ENCODE results near the gene TAGLN2. TPM values are rescaled to one million over a fixed set of nuclear protein-coding genes. Genes with fewer than 3 reads are reported as not detected.

TAGLN2 gene
- total RNA-seq, 2 experiments from 2014 or later: 532 to 538 TPM

DNA sequence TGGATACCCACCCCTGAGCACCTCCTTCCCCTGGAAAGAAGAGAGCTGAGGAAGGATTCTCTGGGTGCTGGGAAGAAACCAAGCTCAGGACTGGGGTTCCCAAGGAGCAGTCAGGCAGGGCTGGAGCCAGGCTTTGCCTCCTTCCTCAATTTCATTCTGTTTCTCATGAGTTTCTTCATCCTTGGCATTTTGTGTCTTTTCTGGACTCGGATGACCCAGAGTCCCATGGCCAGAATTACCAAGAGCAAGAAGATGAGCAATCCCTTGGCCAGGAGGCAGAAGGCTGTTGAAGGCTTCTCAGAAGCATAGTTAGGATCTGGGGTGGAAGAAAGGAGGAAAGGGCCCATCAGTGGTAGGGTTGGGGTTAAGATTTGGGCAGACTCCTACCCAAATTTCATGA lies 26.2 kb upstream of the TAGLN2 start:
- ChIA-PET POLR2A (no interaction called here), CTCF (interaction anchor here (1.2 kb wide), 1 partner anchor 56 kb away, joined by 4 read pairs; no protein-coding TSS in a partner anchor)

DNA sequence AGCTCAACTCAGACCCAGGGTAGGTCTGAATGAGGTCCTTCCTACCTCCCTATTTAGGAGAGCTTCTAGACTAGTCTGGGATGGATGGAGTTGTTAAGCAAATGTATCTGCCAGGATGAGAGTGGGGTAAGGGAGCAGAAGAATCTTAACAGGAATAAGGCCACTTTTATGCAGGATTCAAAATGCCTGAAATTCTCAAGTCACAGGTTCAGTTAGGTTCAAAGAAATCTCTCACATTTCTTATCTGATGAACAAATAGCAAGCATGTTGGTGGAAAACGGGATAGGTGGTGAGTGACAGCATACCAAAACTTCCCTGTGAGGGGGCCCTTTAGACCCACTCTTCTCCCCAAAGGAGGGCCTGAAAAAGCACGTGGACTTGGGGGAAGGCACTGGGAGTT lies 25.7 kb upstream of the TAGLN2 start:
- ChIA-PET CTCF (no interaction called here), POLR2A (no interaction called here)

DNA sequence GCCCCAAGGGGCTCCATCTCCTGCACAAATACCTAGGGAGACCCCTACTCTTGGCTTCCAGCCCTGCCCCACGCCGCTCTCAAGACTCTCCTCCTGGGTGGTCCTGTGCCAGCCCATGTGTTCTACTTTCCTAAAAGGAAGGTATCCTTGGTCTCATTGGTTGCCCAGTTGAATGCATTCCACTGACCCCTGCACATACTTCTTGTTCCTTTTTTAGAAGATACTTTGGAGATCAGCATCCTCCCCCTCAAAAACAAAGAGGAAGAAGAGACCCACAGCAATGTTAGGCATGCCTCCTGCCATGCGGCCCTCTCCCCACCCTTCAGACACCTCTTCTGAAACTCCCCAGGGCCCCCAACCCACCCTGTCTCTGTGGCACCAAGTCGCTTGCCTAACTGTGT lies 24.7 kb upstream of the TAGLN2 start:
- ChIA-PET POLR2A (no interaction called here), CTCF (interaction anchor here (1.7 kb wide), 1 partner anchor 58 kb away, joined by 5 read pairs; no protein-coding TSS in a partner anchor)

DNA sequence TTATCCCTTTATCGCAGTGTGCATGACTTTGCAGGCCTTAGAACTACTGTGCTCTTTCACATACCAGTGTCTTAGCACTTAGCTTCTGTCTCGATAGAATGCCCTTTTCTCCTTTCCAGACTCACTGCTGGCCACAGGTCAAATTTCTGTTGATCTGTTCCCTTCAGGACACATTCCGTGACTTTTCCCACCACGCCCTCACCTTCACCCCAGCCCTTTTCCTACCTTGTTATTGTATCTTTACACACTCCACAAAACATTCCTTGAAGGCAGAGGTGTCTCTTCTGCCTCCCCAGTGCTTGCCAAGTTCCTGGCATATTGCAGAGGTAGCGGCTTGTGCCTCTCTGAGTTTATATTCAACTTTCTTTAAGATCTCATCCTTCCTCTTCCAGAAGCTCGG lies 23.8 kb upstream of the TAGLN2 start:
- POLR2A ChIA-PET: no interaction called here
- CTCF ChIA-PET: interaction anchor here (1.7 kb wide), 1 partner anchor 58 kb away, joined by 5 read pairs; no protein-coding TSS in a partner anchor

DNA sequence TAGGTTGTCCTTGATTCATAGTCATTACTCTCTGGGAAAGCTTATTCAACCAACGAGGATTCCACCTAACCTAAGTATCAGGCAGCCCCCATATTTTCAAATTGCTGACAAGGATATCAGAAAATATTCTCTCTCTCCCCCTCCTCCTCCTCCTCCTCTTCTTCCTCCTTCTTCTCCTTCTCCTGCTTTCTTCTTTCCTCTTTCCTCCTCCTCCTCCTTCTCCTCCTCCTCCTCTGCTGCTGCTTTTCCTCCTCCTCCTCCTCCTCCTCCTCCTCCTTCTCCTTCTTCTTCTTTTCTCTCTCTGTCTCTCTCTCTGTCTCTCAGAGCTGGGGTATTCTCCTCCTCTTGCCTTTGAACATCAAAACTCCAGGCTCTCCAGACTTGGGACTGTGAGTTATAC lies 22.6 kb upstream of the TAGLN2 start:
- ChIA-PET POLR2A (no interaction called here), CTCF (interaction anchor here (4.0 kb wide), 1 partner anchor 58 kb away, joined by 32 read pairs; no protein-coding TSS in a partner anchor)

DNA sequence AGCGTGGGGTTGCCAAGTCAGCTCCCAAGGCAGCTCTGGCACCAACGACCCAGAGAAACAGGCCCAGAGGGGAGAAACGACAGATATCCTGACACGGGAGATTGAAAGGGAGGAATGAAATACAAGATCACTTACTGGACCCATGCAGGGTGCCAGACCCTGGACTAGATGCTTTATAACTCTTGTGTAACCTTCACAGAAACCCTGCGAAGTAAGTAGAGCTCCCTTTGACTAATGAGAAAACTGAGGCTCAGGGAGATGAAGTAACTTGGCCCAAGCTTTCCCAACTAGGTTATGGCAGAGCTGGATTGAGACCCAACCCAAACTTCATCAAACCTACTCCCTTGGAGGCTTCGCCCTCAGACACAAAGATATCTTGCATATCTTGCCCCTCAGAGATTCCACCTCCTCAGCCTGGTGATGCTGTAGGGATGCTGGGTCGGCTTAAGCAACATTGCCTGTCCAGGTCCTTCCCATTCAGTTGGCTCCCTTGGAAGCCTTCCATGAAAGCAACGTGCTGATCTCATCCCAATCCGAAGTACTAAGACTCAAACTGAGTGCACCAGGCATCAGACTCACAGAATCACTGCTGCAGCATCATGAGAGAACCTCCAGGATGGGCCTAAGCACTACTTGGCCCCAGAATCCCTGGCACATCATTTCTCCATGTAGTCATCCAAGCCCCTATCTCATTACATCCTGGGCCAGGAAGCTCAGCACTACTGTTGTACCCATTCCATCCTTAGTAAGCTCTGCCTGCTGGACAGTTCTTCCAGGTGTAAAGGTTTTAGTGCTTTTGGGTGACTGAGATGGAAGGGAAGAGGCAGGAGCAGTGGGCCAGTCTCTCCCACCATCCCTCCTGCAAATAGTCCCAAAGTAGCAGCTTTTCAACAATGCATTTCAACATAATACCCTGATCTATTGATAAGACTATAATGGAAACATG lies 21.2 kb upstream of the TAGLN2 start:
- POLR2A ChIA-PET: interaction anchor here (1.0 kb wide), 1 partner anchor 21 kb away, joined by 3 read pairs; the partner anchor contains the start of gene TAGLN2

DNA sequence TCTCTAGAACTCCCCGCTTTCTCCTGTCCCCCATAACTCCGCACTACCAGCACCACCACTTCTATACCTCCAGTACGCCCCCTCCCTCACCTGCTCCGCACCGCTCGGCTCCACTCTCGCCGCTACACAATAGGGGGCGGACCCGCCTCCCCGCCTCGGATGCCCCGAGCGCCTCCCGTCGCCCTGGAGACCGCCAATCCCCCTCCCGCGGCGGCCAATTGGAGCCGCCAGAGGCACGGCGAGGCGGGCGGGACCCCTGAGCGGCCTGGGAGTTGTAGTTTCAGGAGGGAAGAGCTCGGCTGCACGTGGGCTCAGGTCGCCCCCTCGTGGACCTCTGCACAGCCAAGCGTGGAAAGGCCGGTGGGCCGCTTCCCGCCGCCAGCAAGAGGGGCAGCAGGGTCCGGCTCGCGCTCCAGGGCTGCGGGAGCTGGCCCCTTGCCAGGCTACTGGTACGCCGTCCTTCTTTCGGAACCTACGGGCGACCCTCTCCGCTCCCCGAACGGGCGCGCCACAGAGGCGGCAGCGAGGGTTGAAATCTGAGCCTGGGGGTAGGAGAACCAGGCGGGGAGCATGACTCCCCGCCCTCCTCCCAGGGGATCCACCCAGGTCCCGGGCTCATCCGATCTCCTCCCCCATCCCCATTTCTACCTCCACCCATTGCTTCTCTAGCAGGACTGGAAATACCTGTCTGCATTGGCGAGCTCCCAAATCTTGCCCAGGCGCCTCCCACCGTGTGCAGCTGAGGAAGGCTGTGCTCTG lies 20.4 kb upstream of the TAGLN2 start, which contains the start of gene IGSF9:
Gene IGSF9 (minus strand): TSS at position 131 of the 759 bp plus-strand sequence. CDS start 2,159 bp downstream, outside the sequence.
- POLR2A ChIA-PET: interaction anchor here (1.0 kb wide), 1 partner anchor 21 kb away, joined by 3 read pairs; the partner anchor contains the start of gene TAGLN2
- CTCF ChIA-PET: interaction anchor here (0.7 to 4.0 kb wide), 7 partner anchors 18 to 146 kb away, joined by 3 to 32 read pairs (median 4); no protein-coding TSS in a partner anchor

More for the DNA sequence above, 21.2 kb upstream of the TAGLN2 start:
- CTCF ChIA-PET: interaction anchor here (0.8 to 4.0 kb wide), 5 partner anchors 19 to 147 kb away, joined by 3 to 32 read pairs (median 5); no protein-coding TSS in a partner anchor

DNA sequence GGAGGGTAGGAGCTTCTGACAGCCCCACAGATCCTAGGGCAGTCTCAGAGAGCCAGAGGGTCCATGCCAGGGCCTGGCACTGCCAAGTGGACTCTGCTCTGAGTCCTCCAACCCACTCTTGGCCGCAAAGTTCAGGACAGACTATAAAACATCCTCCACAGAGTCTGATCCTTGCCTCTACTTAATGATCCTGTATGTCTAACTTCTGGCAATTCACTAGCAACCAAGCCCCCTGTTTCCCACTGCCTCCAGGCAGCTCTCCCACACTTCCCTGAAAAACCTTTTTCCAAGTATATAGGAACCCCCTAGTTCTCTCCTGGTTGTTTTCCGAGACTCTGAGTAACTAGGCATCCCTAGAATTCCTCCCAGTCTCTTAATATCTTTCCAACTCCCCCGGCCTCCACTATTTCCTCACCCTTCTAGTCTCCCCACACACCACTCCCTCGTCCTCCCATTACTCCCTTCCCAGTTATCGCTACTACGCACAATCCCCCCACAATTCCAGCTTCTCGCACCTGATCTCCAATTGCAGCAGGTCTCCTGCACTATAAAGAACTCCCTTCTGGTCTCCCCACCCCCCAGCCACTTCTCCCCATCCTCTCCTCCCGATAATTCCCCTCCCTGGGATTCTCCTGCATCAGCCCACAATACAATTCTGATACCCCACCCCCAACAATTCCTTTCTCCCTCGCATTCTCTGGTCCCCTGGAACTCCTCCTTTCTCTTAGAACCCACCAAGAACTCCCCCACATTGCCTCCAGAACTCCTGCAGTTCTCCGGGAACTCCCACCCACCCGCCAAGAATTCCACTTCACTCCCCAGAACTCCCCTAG lies 19.5 kb upstream of the TAGLN2 start:
- ChIA-PET POLR2A (interaction anchor here (0.8 to 1.0 kb wide), 2 partner anchors 20 kb away, joined by 3 read pairs; partner anchors contain the start of gene TAGLN2), CTCF (interaction anchor here (0.6 to 4.0 kb wide), 4 partner anchors 20 to 61 kb away, joined by 3 to 32 read pairs (median 3); no protein-coding TSS in a partner anchor)

DNA sequence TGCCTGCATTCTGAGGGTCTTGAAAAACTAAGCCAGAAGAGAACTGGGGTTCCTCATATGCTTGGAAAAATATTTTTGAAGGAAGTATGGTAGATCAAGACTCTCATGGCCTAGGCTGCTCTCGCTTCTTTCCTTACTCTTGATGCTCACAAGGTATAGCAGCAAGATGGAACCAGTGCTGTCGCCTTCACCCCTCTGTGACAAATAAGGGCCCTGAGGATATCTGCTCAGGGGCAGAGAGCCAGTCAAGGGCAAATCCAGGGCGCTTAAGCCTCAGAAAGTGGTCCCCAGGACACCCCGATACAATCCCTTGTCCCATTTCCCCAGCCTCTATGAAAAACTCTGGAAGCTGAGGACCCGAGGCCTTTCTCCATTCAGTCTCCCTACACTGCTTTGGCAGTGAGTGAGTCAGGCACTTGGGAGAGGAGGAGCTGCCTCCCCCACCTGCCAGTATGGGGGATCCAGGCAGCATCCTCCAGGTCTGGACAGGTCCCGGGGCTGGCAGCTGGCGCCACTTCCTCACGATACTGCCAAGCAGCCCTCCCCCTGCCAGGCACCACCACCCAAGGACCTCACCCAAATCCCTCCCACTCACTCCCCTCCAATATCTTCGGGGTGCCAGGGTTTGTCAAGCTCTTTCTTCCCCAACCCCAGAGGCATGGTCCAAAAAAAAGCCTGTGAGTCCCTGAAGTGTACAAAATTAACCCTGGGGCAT lies 18.8 kb upstream of the TAGLN2 start:
- ChIA-PET CTCF (interaction anchor here (0.6 to 4.0 kb wide), 3 partner anchors 51 to 63 kb away, joined by 3 to 32 read pairs (median 6); no protein-coding TSS in a partner anchor), POLR2A (interaction anchor here (0.8 kb wide), 1 partner anchor 19 kb away, joined by 3 read pairs; the partner anchor contains the start of gene TAGLN2)

DNA sequence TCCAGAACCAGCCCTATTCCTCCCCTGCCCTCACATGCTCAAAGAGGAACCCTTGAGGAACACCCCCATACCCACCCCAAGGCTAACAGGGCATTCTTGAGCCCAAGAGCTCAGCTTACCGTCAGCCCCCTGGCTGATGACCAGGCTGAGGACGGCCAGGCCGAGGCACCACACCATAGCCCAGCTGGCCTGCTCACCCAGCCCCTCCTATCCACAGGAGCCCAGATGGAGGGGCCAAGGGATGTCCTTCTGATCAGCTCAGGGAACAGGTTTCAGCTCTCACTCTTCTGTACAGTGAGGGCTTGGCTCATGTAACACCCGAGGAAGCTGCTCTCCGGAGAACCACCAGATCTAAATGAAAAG lies 18.0 kb upstream of the TAGLN2 start:
- POLR2A ChIA-PET: no interaction called here
- CTCF ChIA-PET: interaction anchor here (1.3 kb wide), 1 partner anchor 64 kb away, joined by 6 read pairs; no protein-coding TSS in a partner anchor

DNA sequence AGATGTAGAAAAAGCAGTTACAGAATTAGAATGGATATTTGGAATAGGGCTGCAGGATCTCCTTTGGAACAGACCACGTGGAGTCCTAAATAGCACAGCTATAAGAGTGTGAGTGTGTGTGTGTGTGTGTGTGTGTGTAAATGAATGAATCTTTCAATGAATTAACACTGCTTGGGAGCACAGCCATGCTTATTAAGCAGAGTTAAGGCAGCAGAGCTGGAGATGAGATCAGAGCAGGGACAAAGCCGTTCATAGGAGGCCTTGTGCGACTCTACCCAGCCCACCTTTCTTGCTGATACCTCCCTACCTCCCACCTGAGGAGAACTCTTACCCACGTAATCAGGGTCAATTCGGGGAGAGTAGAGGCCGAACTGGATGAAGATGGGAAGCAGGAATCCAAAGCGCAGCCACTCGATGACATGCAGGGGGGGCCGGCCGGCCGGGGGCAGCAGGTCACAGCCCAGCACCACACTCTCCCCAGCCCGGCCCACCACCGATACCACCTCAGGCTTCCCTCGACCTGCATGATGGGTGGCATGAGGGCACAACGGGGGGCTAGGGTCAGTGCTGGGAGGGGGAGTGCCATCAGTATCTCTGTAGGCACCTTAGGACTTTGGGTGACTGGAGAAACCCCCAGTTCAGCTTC lies 17.4 kb upstream of the TAGLN2 start:
- POLR2A ChIA-PET: no interaction called here
- CTCF ChIA-PET: interaction anchor here (1.3 kb wide), 1 partner anchor 65 kb away, joined by 6 read pairs; no protein-coding TSS in a partner anchor

DNA sequence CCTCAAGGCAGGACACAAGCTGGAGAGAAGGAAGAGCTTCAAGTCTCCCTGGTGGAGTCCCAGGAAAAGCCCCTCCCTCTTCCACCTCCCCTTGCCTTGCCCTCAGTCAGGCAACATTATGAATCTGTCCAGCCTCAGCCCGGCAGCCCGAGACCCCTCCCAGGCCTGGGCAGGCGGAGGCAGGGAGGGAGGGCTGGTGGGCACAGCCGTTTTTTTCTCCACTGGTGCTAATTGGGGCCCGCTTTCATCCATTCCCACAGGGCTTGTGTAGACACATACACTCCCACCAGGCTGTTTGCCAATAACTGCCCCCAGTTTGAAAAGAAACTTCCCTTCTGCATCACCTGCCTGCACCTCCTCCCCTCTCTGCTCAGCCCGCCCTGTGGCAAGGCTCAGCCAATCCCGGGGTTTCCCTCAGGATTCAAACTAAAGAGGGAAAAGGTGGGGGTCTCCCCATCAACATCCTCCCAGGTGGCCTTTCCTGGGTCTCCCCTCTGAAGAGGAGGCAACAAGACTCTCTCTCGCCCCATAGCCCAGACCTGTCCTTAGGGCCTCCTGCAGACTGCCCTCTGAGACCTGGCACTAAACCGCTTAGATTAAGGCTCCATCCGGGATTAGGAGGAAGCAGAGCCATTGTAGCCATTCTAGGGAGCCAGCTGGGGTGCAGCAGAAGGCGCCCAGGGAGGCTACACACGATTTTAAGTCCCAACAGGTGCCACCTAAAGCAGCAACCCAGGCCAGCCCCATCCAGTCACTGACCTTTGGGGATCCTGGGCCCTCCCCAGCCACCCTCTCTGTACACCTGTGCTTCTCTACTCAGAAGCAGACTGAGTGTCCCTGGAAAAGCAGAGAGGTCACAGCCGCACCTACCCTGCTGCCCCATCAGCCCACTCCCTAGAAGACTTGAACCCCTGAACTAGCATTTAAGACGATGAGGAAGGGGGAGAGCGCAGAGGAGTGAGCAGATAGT lies 16.6 kb upstream of the TAGLN2 start:
- ChIA-PET CTCF (interaction anchor here (12.3 kb wide), 1 partner anchor 64 kb away, joined by 147 read pairs; no protein-coding TSS in a partner anchor), POLR2A (no interaction called here)

DNA sequence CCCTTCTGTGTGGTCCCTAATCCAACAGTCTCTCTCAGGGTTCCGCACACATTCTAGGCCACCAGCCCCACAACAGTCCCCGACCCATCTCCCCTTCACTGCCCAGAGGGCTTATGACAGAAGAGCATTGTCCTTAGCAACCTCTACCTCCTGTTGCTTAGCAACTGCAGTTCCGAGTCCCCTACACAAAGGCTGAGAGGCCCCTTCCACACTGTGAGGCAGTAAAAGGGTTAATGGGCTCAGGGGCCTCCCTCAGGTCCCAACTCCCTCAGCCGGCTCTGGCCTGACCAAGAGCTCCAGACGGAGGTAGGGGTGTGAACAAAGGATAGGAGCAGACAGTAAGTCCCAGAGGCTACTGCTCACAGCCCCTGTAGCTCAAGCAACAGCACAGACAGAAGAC lies 15.8 kb upstream of the TAGLN2 start:
- ChIA-PET POLR2A (no interaction called here), CTCF (interaction anchor here (12.3 kb wide), 1 partner anchor 64 kb away, joined by 147 read pairs; no protein-coding TSS in a partner anchor)

DNA sequence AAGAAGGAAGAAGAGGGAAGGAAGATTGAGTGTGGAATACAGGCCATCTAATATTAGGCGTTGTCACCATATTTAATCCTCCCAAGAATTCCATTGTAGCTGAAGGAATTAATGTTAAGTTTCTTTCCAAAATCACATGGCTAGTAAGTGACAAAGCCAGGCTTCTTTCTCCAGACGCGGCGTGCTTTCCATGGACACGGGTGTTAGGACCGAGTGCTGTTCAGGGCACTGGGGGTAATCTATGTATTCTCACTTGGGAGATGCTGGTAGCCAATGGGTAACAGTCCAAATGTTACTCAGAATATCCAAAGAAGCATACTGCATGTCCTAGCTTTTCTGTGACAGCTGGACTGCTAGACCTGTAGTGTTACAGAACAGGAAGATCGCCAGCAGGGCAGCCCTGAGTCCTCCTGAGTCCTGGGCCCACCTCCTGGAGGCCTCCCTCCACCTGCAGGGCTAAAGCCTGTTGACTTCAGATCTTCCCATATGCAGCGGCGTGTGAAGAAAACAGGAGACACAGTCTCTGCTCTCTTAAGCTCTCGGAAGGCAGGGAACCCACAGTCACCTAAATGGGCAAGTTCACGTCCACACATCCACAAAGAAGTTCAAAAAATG lies 14.8 kb upstream of the TAGLN2 start:
- ChIA-PET POLR2A (no interaction called here), CTCF (interaction anchor here (12.3 kb wide), 1 partner anchor 65 kb away, joined by 147 read pairs; no protein-coding TSS in a partner anchor)

DNA sequence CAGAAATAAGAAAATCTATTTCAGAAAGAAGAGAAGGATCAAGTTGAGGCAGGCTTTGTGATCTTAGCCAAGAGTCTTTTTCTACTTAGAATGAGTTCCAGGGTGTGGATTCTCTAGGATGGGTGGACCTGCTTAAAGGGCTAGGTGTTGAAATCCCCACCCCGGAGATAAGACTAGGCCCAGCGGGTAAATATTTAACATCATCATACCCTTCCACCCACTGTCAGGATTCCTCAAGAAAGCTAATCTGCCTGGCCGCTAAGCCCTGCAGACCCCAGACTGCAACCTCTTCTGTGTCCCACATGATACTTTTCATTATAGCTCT lies 14.3 kb upstream of the TAGLN2 start:
- ChIA-PET CTCF (interaction anchor here (12.3 kb wide), 1 partner anchor 66 kb away, joined by 147 read pairs; no protein-coding TSS in a partner anchor), POLR2A (no interaction called here)

Data from activated CD8-positive, alpha-beta memory T cell treated with anti-CD3 and anti-CD28 coated beads for 36 hours (primary cell).